H1 (cell line): ENCODE results near the gene RAB3B. TPM values are rescaled to one million over a fixed set of nuclear protein-coding genes. Genes with fewer than 3 reads are reported as not detected.

ENCODE experiments used
- CHD7 ChIP-seq: fragments of 300-600 bp; sonication (generic); IDR thresholded peaks from 2 replicates; pipeline ENCODE4 v1.7.1; 2012; ENCODE audit warnings: low read length, moderate library complexity, mild to moderate bottlenecking, inconsistent platforms; ENCODE audit not compliant: insufficient replicate concordance
- polyA plus RNA-seq, 7 experiments: library from polyadenylated mRNA; depleted of rRNA in 3 of 7; stranded (reverse) in 5 of 7; unstranded in 2 of 7; fragments of >200 nt in 5 of 7; fragments of 200-250 nt in 2 of 7; gene quantifications; 1 replicate in 5 of 7; 2 replicates in 1 of 7; 4 replicates in 1 of 7; pipeline versions ENCODE4 v1.2.1 to v1.2.3, GENCODE V29; 2011 to 2013; ENCODE audit warnings: missing spikeins in 2 of 7, mixed read lengths in 2 of 7
- total RNA-seq: library from RNA; stranded (reverse); fragmentation: NEBNext Ultra II Directional; extraction: Animal tissue kit (Norgen Biotek cat#: 25700); gene quantifications from 2 replicates; pipeline ENCODE4 v1.2.1, GENCODE V29; 2021

The RAB3B gene
- total and polyA plus RNA-seq, 2 of the 8 experiments (the other 6 are each of a cell fraction or from before 2014, with no cell fraction given), result 12.5 to 36.8 TPM

- TF ChIP-seq CHD7, result no peak
These were observed 114.7 kb downstream of the RAB3B start (continued) for GRCh38 chr1:51875836-51876235.
